Keratinocyte (primary cell): ENCODE measurements around the gene CD68. TPM values are rescaled to one million over a fixed set of nuclear protein-coding genes. Genes with fewer than 3 reads are reported as not detected.

ENCODE experiments used
- DNase-seq: peaks from one replicate; pipeline ENCODE4 v3.0.0-alpha.2; 2011; ENCODE audit warnings: low read depth, missing footprints, low spot score
- FAIRE-seq: peaks from 2 replicates; lab custom pipeline; 2011; peaks lifted over from hg19 to GRCh38; lab: Jason Lieb, UNC
- H2AFZ ChIP-seq: 2 replicates; pipeline ENCODE4 v1.6.0; 2012; ENCODE audit warnings: low read length, control low read depth, inconsistent platforms; ENCODE audit not compliant: control insufficient read depth
- H3K27ac ChIP-seq: 2 replicates; pipeline ENCODE4 v1.5.1; 2011; ENCODE audit warnings: low read length; ENCODE audit not compliant: control insufficient read depth, insufficient read depth
- H3K27me3 ChIP-seq: 3 replicates; pipeline ENCODE4 v1.6.0; 2011; ENCODE audit warnings: low read length; ENCODE audit not compliant: control insufficient read depth, insufficient read depth; ENCODE audit errors: extremely low read depth
- H3K36me3 ChIP-seq, 2 experiments: 2 replicates in 1 of 2; 3 replicates in 1 of 2; pipeline ENCODE4 v1.5.1; 2011; ENCODE audit warnings: low read length in 2 of 2, mild to moderate bottlenecking in 1 of 2; ENCODE audit not compliant: control insufficient read depth in 2 of 2, insufficient read depth in 2 of 2; ENCODE audit errors: extremely low read depth in 1 of 2
- H3K4me1 ChIP-seq: 3 replicates; pipeline ENCODE4 v1.5.1; 2011; ENCODE audit warnings: low read length; ENCODE audit not compliant: control insufficient read depth, insufficient read depth; ENCODE audit errors: extremely low read depth
- H3K4me2 ChIP-seq: 3 replicates; pipeline ENCODE4 v1.6.0; 2011; ENCODE audit warnings: low read depth, low read length; ENCODE audit not compliant: control insufficient read depth, insufficient read depth; ENCODE audit errors: extremely low read depth
- H3K4me3 ChIP-seq, 3 experiments: fragments of 200-600 bp in 1 of 3; sonication (generic) in 1 of 3; 2 replicates in 2 of 3; 3 replicates in 1 of 3; pipeline ENCODE4 v1.5.1; 2011 to 2016; ENCODE audit warnings: low read length in 3 of 3, mild to moderate bottlenecking in 3 of 3, control low read depth in 2 of 3, inconsistent platforms in 1 of 3, low read depth in 1 of 3, mixed read lengths in 1 of 3, mixed run types in 1 of 3, moderate library complexity in 1 of 3; ENCODE audit not compliant: control insufficient read depth in 2 of 3, insufficient read depth in 2 of 3; ENCODE audit errors: extremely low read depth in 1 of 3
- H3K79me2 ChIP-seq: 2 replicates; pipeline ENCODE4 v1.6.0; 2012; ENCODE audit warnings: low read length; ENCODE audit not compliant: control insufficient read depth, insufficient read depth
- H3K9ac ChIP-seq: 3 replicates; pipeline ENCODE4 v1.6.0; 2011; ENCODE audit warnings: low read length; ENCODE audit not compliant: control insufficient read depth, insufficient read depth; ENCODE audit errors: extremely low read depth
- H3K9me1 ChIP-seq: 3 replicates; pipeline ENCODE4 v1.6.0; 2011; ENCODE audit warnings: low read length; ENCODE audit not compliant: control insufficient read depth, insufficient read depth; ENCODE audit errors: extremely low read depth
- H3K9me3 ChIP-seq: 2 replicates; pipeline ENCODE4 v1.5.1; 2012; ENCODE audit warnings: low read depth, low read length; ENCODE audit not compliant: control insufficient read depth
- H4K20me1 ChIP-seq: 3 replicates; pipeline ENCODE4 v1.6.0; 2011; ENCODE audit warnings: low read length; ENCODE audit not compliant: control insufficient read depth, insufficient read depth; ENCODE audit errors: extremely low read depth
- EZH2 ChIP-seq: IDR thresholded peaks from one replicate; pipeline ENCODE4 v1.6.1; 2012; ENCODE audit warnings: inconsistent platforms, mild to moderate bottlenecking, low read length, moderate library complexity
- dilution Hi-C: fragments of 300-500 bp; cut with MboI; formaldehyde crosslinking; loops from one replicate; pipeline ENCODE4 v1.7.0; 2020; ENCODE audit warnings: low sequenced_read_pairs; ENCODE audit not compliant: extremely low pct_ligation_motif_present
- polyA plus RNA-seq, 5 experiments: library from polyadenylated mRNA; depleted of rRNA in 3 of 5; stranded (reverse) in 3 of 5; stranded (forward) in 1 of 5; unstranded in 1 of 5; fragments of >200 nt; gene quantifications; 1 replicate in 1 of 5; 2 replicates in 3 of 5; 3 replicates in 1 of 5; pipeline versions ENCODE4 v1.2.1 to v1.2.3, GENCODE V29; 2011 to 2012; ENCODE audit warnings: missing spikeins in 2 of 5, low read depth in 1 of 5, low replicate concordance in 1 of 5
- TF ChIP-seq, protein P1 (sequence below), 3 experiments: IDR thresholded peaks in 1 of 3; conservative IDR thresholded peaks in 1 of 3; optimal IDR thresholded peaks in 1 of 3; 2 replicates in 2 of 3; 3 replicates in 1 of 3; pipeline versions ENCODE3 to v1.5.1; 2011; ENCODE audit warnings: low read length in 3 of 3, mild to moderate bottlenecking in 3 of 3, moderate library complexity in 2 of 3, control low read depth in 1 of 3, inconsistent platforms in 1 of 3; ENCODE audit not compliant: insufficient read depth in 2 of 3; ENCODE audit errors: extremely low read depth in 1 of 3

The CD68 gene
- polyA plus RNA-seq, 1 donor (not counting 4 experiments of a cell fraction or from before 2014, with no cell fraction given): 14.0 TPM

- no peak for DNase-seq
- dilution Hi-C loops: no loop called here
- no peak within 1 kb of the TSS for H3K27ac ChIP-seq
- no peaks in the 10 kb centered on the region for H3K27me3 ChIP-seq
- H3K4me3 ChIP-seq: peak within 1 kb of the TSS; percentile 31 to 41 (median 34)
- no peaks in the 10 kb centered on the region for H3K36me3 ChIP-seq
- H2AFZ ChIP-seq: peak within 1 kb of the TSS; percentile 58
- H3K9ac ChIP-seq: peak within 1 kb of the TSS; percentile 62
- H4K20me1 ChIP-seq: no peaks in the 10 kb centered on the region
- H3K9me1 ChIP-seq: no peaks in the 10 kb centered on the region
- no peaks in the 10 kb centered on the region for H3K79me2 ChIP-seq
- no peaks in the 10 kb centered on the region for H3K9me3 ChIP-seq
- H3K4me2 ChIP-seq: peak within 1 kb of the TSS; percentile 74
- TF ChIP-seq, protein P1, sequence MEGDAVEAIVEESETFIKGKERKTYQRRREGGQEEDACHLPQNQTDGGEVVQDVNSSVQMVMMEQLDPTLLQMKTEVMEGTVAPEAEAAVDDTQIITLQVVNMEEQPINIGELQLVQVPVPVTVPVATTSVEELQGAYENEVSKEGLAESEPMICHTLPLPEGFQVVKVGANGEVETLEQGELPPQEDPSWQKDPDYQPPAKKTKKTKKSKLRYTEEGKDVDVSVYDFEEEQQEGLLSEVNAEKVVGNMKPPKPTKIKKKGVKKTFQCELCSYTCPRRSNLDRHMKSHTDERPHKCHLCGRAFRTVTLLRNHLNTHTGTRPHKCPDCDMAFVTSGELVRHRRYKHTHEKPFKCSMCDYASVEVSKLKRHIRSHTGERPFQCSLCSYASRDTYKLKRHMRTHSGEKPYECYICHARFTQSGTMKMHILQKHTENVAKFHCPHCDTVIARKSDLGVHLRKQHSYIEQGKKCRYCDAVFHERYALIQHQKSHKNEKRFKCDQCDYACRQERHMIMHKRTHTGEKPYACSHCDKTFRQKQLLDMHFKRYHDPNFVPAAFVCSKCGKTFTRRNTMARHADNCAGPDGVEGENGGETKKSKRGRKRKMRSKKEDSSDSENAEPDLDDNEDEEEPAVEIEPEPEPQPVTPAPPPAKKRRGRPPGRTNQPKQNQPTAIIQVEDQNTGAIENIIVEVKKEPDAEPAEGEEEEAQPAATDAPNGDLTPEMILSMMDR (optimal IDR thresholded peaks at IDR 0.05 in 1 of 3, IDR thresholded peaks at IDR 0.05 in 1 of 3, conservative IDR thresholded peaks at IDR 0.05 in 1 of 3; ENCODE audit: extremely low read depth in 1 of 3, insufficient read depth in 2 of 3, low read length in 3 of 3): no peak
- TF ChIP-seq EZH2: no peak
- FAIRE-seq: peak; percentile 69
- peaks cover 8% of the 10 kb centered on the region for H3K4me1 ChIP-seq
Measured at GRCh38 chr17:7548585-7549400, 30.6 kb upstream of the CD68 start, which contains the start of gene TNFSF12. TNFSF12 (plus strand) TSS chr17:7549058; CDS start chr17:7549154, 96 bp downstream.

GRCh38 chr17:7549401-7550055 lies 29.9 kb upstream of the CD68 start:
- H4K20me1 ChIP-seq: no peaks in the 10 kb centered on the region
- peak overlapping the region; percentile 58 for H2AFZ ChIP-seq
- TF ChIP-seq EZH2: no peak
- TF ChIP-seq, protein P1 (optimal IDR thresholded peaks at IDR 0.05 in 1 of 3, IDR thresholded peaks at IDR 0.05 in 1 of 3, conservative IDR thresholded peaks at IDR 0.05 in 1 of 3; ENCODE audit: extremely low read depth in 1 of 3, insufficient read depth in 2 of 3, low read length in 3 of 3): no peak
- no peaks in the 10 kb centered on the region for H3K79me2 ChIP-seq
- H3K9me1 ChIP-seq: no peaks in the 10 kb centered on the region
- peak overlapping the region; percentile 60 for H3K4me2 ChIP-seq
- peak overlapping the region in 2 of 3 experiments; percentile 8 to 34 for H3K4me3 ChIP-seq
- no peaks in the 10 kb centered on the region for H3K27me3 ChIP-seq
- no peak for DNase-seq
- dilution Hi-C loops: no loop called here
- H3K36me3 ChIP-seq: no peaks in the 10 kb centered on the region
- H3K4me1 ChIP-seq: peaks cover 8% of the 10 kb centered on the region
- H3K9me3 ChIP-seq: no peaks in the 10 kb centered on the region
- H3K9ac ChIP-seq: no peak overlapping the region
- no peak for FAIRE-seq
- no peak overlapping the region for H3K27ac ChIP-seq
